CD14-positive monocyte (primary cell): Measurements from ENCODE around the gene FRMD3. TPM values are rescaled to one million over a fixed set of nuclear protein-coding genes. Genes with fewer than 3 reads are reported as not detected.

Source experiments
- DNase-seq, 3 donors: peaks; one replicate each; pipeline ENCODE4 v3.0.0-alpha.2; 2011 to 2022
- H2AFZ ChIP-seq: 2 replicates; pipeline ENCODE4 v1.6.0; 2012; ENCODE audit warnings: mild to moderate bottlenecking, low read depth, low read length, inconsistent platforms; ENCODE audit not compliant: insufficient read depth, poor library complexity, severe bottlenecking
- H3K27ac ChIP-seq, 2 donors: 1 replicate in 1 of 2; 2 replicates in 1 of 2; pipeline ENCODE4 v1.5.1; 2012 to 2013; ENCODE audit warnings: low read length in 2 of 2, control low read depth in 1 of 2, inconsistent platforms in 1 of 2, low read depth in 1 of 2, mild to moderate bottlenecking in 1 of 2
- H3K27me3 ChIP-seq, 2 donors: one replicate each; pipeline versions ENCODE4 v1.6.0 to v1.6.1; 2011 to 2013; ENCODE audit warnings: low read length in 2 of 2; ENCODE audit not compliant: control insufficient read depth in 2 of 2, insufficient read depth in 2 of 2
- H3K36me3 ChIP-seq, 2 donors: replicated peaks in 1 of 2; 1 replicate in 1 of 2; 2 replicates in 1 of 2; pipeline versions ENCODE4 v1.5.1 to v1.6.1; 2012 to 2013; ENCODE audit warnings: low read length in 2 of 2, control low read depth in 1 of 2, inconsistent platforms in 1 of 2, mild to moderate bottlenecking in 1 of 2; ENCODE audit not compliant: insufficient read depth in 2 of 2, control insufficient read depth in 1 of 2
- H3K4me1 ChIP-seq, 2 donors: 1 replicate in 1 of 2; 2 replicates in 1 of 2; pipeline versions ENCODE4 v1.5.1 to v1.6.1; 2012 to 2013; ENCODE audit warnings: low read length in 2 of 2, control low read depth in 1 of 2, inconsistent platforms in 1 of 2, mild to moderate bottlenecking in 1 of 2, moderate library complexity in 1 of 2; ENCODE audit not compliant: insufficient read depth in 2 of 2, control insufficient read depth in 1 of 2
- H3K4me2 ChIP-seq: replicated peaks from 2 replicates; pipeline ENCODE3; 2012; ENCODE audit warnings: low read length, moderate library complexity, mild to moderate bottlenecking; ENCODE audit not compliant: poor library complexity, severe bottlenecking; ENCODE audit errors: extremely low read depth
- H3K4me3 ChIP-seq, 3 experiments: fragments of 200-600 bp in 1 of 3; sonication (generic) in 1 of 3; replicated peaks in 1 of 3; 1 replicate in 2 of 3; 2 replicates in 1 of 3; pipeline ENCODE4 v1.5.1; 2011 to 2013; ENCODE audit warnings: low read length in 3 of 3, mild to moderate bottlenecking in 3 of 3, control low read depth in 2 of 3, low read depth in 2 of 3, inconsistent platforms in 1 of 3, moderate library complexity in 1 of 3
- H3K79me2 ChIP-seq: 2 replicates; pipeline ENCODE4 v1.6.0; 2012; ENCODE audit warnings: mild to moderate bottlenecking, control low read depth, inconsistent platforms, low read length, moderate library complexity; ENCODE audit not compliant: insufficient read depth
- H3K9ac ChIP-seq: 2 replicates; pipeline ENCODE4 v1.6.0; 2017; ENCODE audit warnings: low read length, mild to moderate bottlenecking; ENCODE audit not compliant: insufficient read depth, poor library complexity, severe bottlenecking
- H3K9me3 ChIP-seq, 2 donors: replicated peaks in 1 of 2; 1 replicate in 1 of 2; 2 replicates in 1 of 2; pipeline versions ENCODE4 v1.5.1 to v1.6.1; 2012 to 2013; ENCODE audit warnings: low read length in 2 of 2, control low read depth in 1 of 2; ENCODE audit not compliant: control insufficient read depth in 1 of 2, insufficient read depth in 1 of 2
- H4K20me1 ChIP-seq: 2 replicates; pipeline ENCODE4 v1.6.0; 2012; ENCODE audit warnings: mild to moderate bottlenecking, low read length, control low read depth, moderate library complexity; ENCODE audit not compliant: insufficient read depth
- H3K27ac Mint-ChIP-seq, 7 donors: one replicate each; pipeline ENCODE4 v1.8.0; 2020; ENCODE audit warnings: mild to moderate bottlenecking in 7 of 7, mixed read lengths in 7 of 7, moderate library complexity in 6 of 7, inconsistent platforms in 2 of 7
- H3K27me3 Mint-ChIP-seq, 3 donors: one replicate each; pipeline ENCODE4 v1.8.0; 2021 to 2022; ENCODE audit warnings: low read depth in 3 of 3, mild to moderate bottlenecking in 3 of 3, mixed read lengths in 3 of 3, moderate library complexity in 3 of 3, inconsistent platforms in 1 of 3
- H3K36me3 Mint-ChIP-seq, 2 donors: one replicate each; pipeline ENCODE4 v1.8.0; 2020; ENCODE audit warnings: mixed read lengths in 2 of 2, inconsistent platforms in 1 of 2, mild to moderate bottlenecking in 1 of 2
- H3K4me1 Mint-ChIP-seq: one replicate; pipeline ENCODE4 v1.8.0; 2020; ENCODE audit warnings: mild to moderate bottlenecking, mixed read lengths
- H3K4me3 Mint-ChIP-seq, 2 donors: one replicate each; pipeline ENCODE4 v1.8.0; 2020; ENCODE audit warnings: mild to moderate bottlenecking in 2 of 2, mixed read lengths in 2 of 2, moderate library complexity in 1 of 2
- H3K9me3 Mint-ChIP-seq, 7 donors: one replicate each; pipeline ENCODE4 v1.8.0; 2020 to 2022; ENCODE audit warnings: mixed read lengths in 7 of 7, mild to moderate bottlenecking in 6 of 7, moderate library complexity in 6 of 7, inconsistent platforms in 2 of 7
- WGBS: methylation state at CpG from one replicate; pipeline ENCODE4 v1.1.5; 2013; ENCODE audit warnings: missing lambda C conversion rate; ENCODE audit not compliant: insufficient coverage; 5-methylcytosine and 5-hydroxymethylcytosine counted together
- intact Hi-C, 2 donors: fragments of 100-400 bp; cut with micrococcal nuclease; formaldehyde crosslinking; loops; one replicate each; pipeline versions ENCODE4 v1.15.0 to v1.15.1; 2023
- polyA plus RNA-seq, 3 donors: library from polyadenylated mRNA; depleted of rRNA in 1 of 3; unstranded in 2 of 3; stranded (reverse) in 1 of 3; fragments of 300-500 nt in 2 of 3; fragments of >200 nt in 1 of 3; fragmentation: Illumina TruSeq in 2 of 3; gene quantifications; 1 replicate in 2 of 3; 2 replicates in 1 of 3; pipeline ENCODE4 v1.2.3, GENCODE V29; 2012 to 2021
- TF ChIP-seq, protein P1 (sequence below): fragments of 200-600 bp; IDR thresholded peaks from one replicate; pipeline ENCODE4 v1.8.0; 2022; ENCODE audit warnings: antibody characterized with exemption, mild to moderate bottlenecking

The FRMD3 gene
- polyA plus RNA-seq, 3 donors = 2.8 to 9.8 (median 4.2) TPM

- Histone ChIP-seq H3K36me3 (peaks cover 0 to 15% of the 10 kb centered on the region in 2 donors), H3K9me3 (no peaks in the 10 kb centered on the region), H2AFZ (no peak overlapping the region), H3K4me3 (no peak overlapping the region), H3K79me2 (no peaks in the 10 kb centered on the region), H3K27ac (no peak overlapping the region), H3K27me3 (no peaks in the 10 kb centered on the region), H3K9ac (no peak overlapping the region), H4K20me1 (no peaks in the 10 kb centered on the region), H3K4me1 (peaks cover 0 to 13% of the 10 kb centered on the region in 2 donors), H3K4me2 (no peak overlapping the region)
- Mint-ChIP-seq H3K4me1 (peaks cover 8% of the 10 kb centered on the region), H3K27ac (no peak overlapping the region), H3K9me3 (no peaks in the 10 kb centered on the region), H3K36me3 (peaks cover 16 to 26% of the 10 kb centered on the region in 2 donors), H3K27me3 (no peaks in the 10 kb centered on the region), H3K4me3 (no peak overlapping the region)
- intact Hi-C loops = no loop called here
- 80% methylated on average over 10 of the region's 10 CpGs for WGBS
- no peak for DNase-seq
- TF ChIP-seq, protein P1, sequence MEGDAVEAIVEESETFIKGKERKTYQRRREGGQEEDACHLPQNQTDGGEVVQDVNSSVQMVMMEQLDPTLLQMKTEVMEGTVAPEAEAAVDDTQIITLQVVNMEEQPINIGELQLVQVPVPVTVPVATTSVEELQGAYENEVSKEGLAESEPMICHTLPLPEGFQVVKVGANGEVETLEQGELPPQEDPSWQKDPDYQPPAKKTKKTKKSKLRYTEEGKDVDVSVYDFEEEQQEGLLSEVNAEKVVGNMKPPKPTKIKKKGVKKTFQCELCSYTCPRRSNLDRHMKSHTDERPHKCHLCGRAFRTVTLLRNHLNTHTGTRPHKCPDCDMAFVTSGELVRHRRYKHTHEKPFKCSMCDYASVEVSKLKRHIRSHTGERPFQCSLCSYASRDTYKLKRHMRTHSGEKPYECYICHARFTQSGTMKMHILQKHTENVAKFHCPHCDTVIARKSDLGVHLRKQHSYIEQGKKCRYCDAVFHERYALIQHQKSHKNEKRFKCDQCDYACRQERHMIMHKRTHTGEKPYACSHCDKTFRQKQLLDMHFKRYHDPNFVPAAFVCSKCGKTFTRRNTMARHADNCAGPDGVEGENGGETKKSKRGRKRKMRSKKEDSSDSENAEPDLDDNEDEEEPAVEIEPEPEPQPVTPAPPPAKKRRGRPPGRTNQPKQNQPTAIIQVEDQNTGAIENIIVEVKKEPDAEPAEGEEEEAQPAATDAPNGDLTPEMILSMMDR = no peak
Observed at GRCh38 chr9:83343366-83343999, 194.7 kb downstream of the FRMD3 start.

DNA sequence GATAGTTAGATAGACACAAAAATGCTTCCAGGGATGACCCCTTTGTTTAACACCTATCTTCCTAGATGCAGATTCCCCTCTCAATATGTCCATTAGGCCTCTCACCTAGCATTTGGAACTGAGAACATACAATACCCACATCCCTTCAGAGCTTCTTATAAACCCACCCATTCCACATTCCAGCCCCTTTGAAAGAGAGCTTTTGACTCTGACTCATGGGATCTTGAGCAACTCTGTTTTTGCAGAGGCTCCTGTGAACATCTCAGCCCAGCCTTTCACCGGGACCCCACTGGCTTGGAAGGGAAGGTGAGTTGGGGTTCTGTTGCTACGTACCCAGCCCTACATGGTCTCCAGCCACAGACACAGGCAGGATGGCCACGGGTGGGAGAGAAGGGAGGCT lies 195.5 kb downstream of the FRMD3 start:
- Mint-ChIP-seq H3K27ac (no peak overlapping the region), H3K9me3 (no peaks in the 10 kb centered on the region)
- H2AFZ ChIP-seq = no peak overlapping the region

More for the DNA sequence above, 195.5 kb downstream of the FRMD3 start:
- H3K36me3 ChIP-seq = peaks cover 0 to 15% of the 10 kb centered on the region in 2 donors
- H3K4me1 ChIP-seq = peaks cover 0 to 13% of the 10 kb centered on the region in 2 donors
- TF ChIP-seq, protein P1 = no peak
- H3K27ac ChIP-seq = no peak overlapping the region
- H3K9me3 ChIP-seq = no peaks in the 10 kb centered on the region
- no peak overlapping the region for H3K9ac ChIP-seq
- no peak for DNase-seq
- Mint-ChIP-seq H3K36me3 (peaks cover 16 to 23% of the 10 kb centered on the region in 2 donors), H3K27me3 (no peaks in the 10 kb centered on the region), H3K4me3 (no peak overlapping the region), H3K4me1 (peaks cover 8% of the 10 kb centered on the region)
- no peak overlapping the region for H3K4me2 ChIP-seq
- H3K27me3 ChIP-seq = no peaks in the 10 kb centered on the region
- intact Hi-C loops = no loop called here
- H3K4me3 ChIP-seq = no peak overlapping the region
- WGBS = 92% methylated on average over 2 of the region's 3 CpGs
- no peaks in the 10 kb centered on the region for H3K79me2 ChIP-seq
- no peaks in the 10 kb centered on the region for H4K20me1 ChIP-seq
